Right ventricle myocardium inferior (tissue), 1 donor: ENCODE measurements around the gene COX6B2. TPM values are rescaled to one million over a fixed set of nuclear protein-coding genes. Genes with fewer than 3 reads are reported as not detected.

Experiments
- ATAC-seq: fragments of 200-7000 bp; cut with Tn5 transposase; one replicate; pipeline ENCODE4 v1.9.1; 2020; ENCODE audit warnings: mild to moderate bottlenecking, moderate library complexity
- DNase-seq: peaks from one replicate; pipeline ENCODE4 v3.0.0; 2021; ENCODE audit errors: missing footprints
- intact Hi-C: fragments of 100-400 bp; cut with DNase I; formaldehyde crosslinking; loops from one replicate; pipeline ENCODE4 v1.11.0; 2022
- total RNA-seq: library from RNA; stranded (reverse); fragmentation: NEBNext Ultra II Directional; extraction: Animal tissue kit (Norgen Biotek cat#: 25700); gene quantifications from one replicate; pipeline ENCODE4 v1.2.1, GENCODE V29; 2021
- donor health status: DM: no; HTN: yes; CAD: no; lungs with severe emphysema.

Gene COX6B2
- total RNA-seq, 1 donor from 2014 or later = not detected

DNA sequence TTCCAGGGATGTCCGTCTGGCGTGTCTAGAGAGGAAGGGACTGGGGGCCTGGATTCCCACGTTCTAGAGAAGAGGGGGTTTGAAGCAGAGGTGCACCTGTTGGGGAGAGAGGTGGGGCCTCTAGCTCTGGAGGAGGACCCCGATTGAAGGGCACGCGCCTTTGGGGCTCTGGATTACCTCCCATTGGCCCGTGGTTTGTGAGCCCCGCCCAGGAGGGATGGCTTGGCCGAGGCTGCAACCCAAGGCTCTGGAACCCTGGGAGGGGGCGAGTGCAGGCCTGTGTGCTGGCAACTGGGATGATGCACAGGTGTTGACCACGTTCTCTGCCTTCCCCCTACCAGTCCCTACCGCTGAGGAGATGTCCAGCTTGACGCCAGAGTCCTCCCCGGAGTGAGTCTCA lies 49.5 kb downstream of the COX6B2 start:
- intact Hi-C loops = loop anchor here (5.0 to 10.0 kb wide), 2 partner anchors 37 to 110 kb away; no protein-coding TSS in a partner anchor
- peak; percentile 21 for DNase-seq
- ATAC-seq = no peak

- intact Hi-C loops = loop anchor here (5.0 to 10.0 kb wide), 2 partner anchors 38 to 110 kb away; no protein-coding TSS in a partner anchor
- ATAC-seq (no peak), DNase-seq (peak; percentile 72)
These were observed 50.1 kb downstream of the COX6B2 start for GRCh38 chr19:55304279-55304978.

DNA sequence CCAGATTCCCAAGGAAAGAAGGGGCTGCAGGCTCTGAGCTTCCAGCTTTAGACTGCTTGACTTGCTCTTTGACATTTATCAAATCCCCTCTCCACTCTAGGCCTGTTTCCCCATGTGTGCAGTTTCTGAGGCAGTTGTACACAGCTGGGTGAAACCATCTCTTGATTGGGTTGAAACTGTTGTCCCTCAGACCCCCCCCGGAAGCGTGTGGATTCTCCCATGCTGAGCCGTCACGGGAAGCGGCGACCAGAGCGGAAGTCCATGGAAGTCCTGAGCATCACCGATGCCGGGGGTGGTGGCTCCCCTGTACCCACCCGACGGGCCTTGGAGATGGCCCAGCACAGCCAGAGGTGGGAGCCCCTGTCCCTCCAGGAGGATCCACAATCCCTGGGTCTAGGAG lies 51.0 kb downstream of the COX6B2 start:
- DNase-seq (peak; percentile 34), ATAC-seq (no peak)
- intact Hi-C loops = loop anchor here (5.0 to 10.0 kb wide), 2 partner anchors 39 to 111 kb away; no protein-coding TSS in a partner anchor

- ATAC-seq (no peak), DNase-seq (peak; percentile 34)
- intact Hi-C loops = loop anchor here (5.0 to 10.0 kb wide), 2 partner anchors 40 to 112 kb away; no protein-coding TSS in a partner anchor
These were observed 52.2 kb downstream of the COX6B2 start for GRCh38 chr19:55302318-55302703.

- DNase-seq (peak; percentile 95), ATAC-seq (peak; percentile 89)
- intact Hi-C loops = loop anchor here (2.0 to 10.0 kb wide), 3 partner anchors 41 to 113 kb away; partner anchors contain the start of genes RPL28 and TMEM238
These were observed 52.8 kb downstream of the COX6B2 start for GRCh38 chr19:55301459-55302317.

- ATAC-seq = no peak
These were observed 53.5 kb downstream of the COX6B2 start for GRCh38 chr19:55300886-55301458.

DNA sequence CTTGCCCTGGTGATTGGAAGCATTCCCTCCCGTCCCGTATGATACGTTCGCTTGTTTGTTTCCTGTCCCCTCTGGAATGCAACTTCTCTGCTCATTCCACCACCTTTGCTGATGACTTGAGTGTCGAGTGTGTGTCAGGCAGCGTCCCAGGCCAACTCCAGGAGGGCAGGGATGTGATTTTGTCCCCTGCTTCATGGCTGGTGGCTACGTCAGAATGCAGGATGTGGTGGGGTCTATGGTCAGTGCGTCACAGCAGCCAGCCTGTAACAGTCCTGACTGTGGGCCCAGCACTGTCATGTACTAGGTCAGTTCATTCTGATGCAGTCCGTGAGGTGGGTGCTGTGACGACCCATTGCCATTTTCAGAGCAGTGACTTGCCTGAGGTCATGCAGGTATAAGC lies 54.5 kb downstream of the COX6B2 start:
- ATAC-seq (no peak), DNase-seq (peak; percentile 33)
- intact Hi-C loops = loop anchor here (2.0 to 10.0 kb wide), 3 partner anchors 42 to 115 kb away; partner anchors contain the start of genes RPL28 and TMEM238

More at GRCh38 chr19:55300886-55301458, 53.5 kb downstream of the COX6B2 start:
- peak; percentile 4 for DNase-seq
- intact Hi-C loops = loop anchor here (2.0 to 10.0 kb wide), 3 partner anchors 41 to 114 kb away; partner anchors contain the start of genes RPL28 and TMEM238

Other genes with a start within 250 kb of the COX6B2 start
- 140 TPM for gene PPP1R12C, start 237.1 kb downstream of the COX6B2 start, total RNA-seq
- gene TNNT1, start 205.5 kb downstream of the COX6B2 start, total RNA-seq = 66.0 TPM
- gene TNNI3, start 197.0 kb downstream of the COX6B2 start, total RNA-seq = 4,708 TPM
- 0.73 TPM for gene DNAAF3, start 188.1 kb downstream of the COX6B2 start, total RNA-seq
- not detected for gene SYT5, start 174.4 kb downstream of the COX6B2 start, total RNA-seq
- gene PTPRH, start 145.2 kb downstream of the COX6B2 start, total RNA-seq = 0.87 TPM
- gene TMEM86B, start 126.0 kb downstream of the COX6B2 start, total RNA-seq = 1.6 TPM
- gene PPP6R1, start 95.7 kb downstream of the COX6B2 start, total RNA-seq = 39.5 TPM
- 30.2 TPM for gene HSPBP1, start 74.6 kb downstream of the COX6B2 start, total RNA-seq
- gene BRSK1, start 70.7 kb downstream of the COX6B2 start, total RNA-seq = 2.4 TPM
- gene TMEM150B, start 29.4 kb downstream of the COX6B2 start, total RNA-seq = 1.2 TPM
- gene KMT5C, start 14.8 kb downstream of the COX6B2 start, total RNA-seq = 6.2 TPM
- not detected for gene GARIN5B, start 8.5 kb upstream of the COX6B2 start, total RNA-seq
- gene IL11, start 15.7 kb upstream of the COX6B2 start, total RNA-seq = not detected
- not detected for gene TMEM190, start 22.1 kb upstream of the COX6B2 start, total RNA-seq
- gene TMEM238, start 29.6 kb upstream of the COX6B2 start, total RNA-seq = 0.24 TPM
- gene RPL28, start 31.2 kb upstream of the COX6B2 start, total RNA-seq = 664 TPM
- 31.2 TPM for gene UBE2S, start 53.1 kb upstream of the COX6B2 start, total RNA-seq
- gene SHISA7, start 88.6 kb upstream of the COX6B2 start, total RNA-seq = not detected
- 55.2 TPM for gene ISOC2, start 106.9 kb upstream of the COX6B2 start, total RNA-seq
- not detected for gene C19orf85, start 110.0 kb upstream of the COX6B2 start, total RNA-seq
- 5.7 TPM for gene ZNF628, start 121.9 kb upstream of the COX6B2 start, total RNA-seq
- 5.6 TPM for gene NAT14, start 130.5 kb upstream of the COX6B2 start, total RNA-seq
- gene SSC5D, start 133.7 kb upstream of the COX6B2 start, total RNA-seq = 3.4 TPM
- gene SBK2, start 182.4 kb upstream of the COX6B2 start, total RNA-seq = 12.7 TPM
- 17.6 TPM for gene SBK3, start 190.8 kb upstream of the COX6B2 start, total RNA-seq
- 13.1 TPM for gene ZNF579, start 226.1 kb upstream of the COX6B2 start, total RNA-seq
- 14.8 TPM for gene FIZ1, start 244.8 kb upstream of the COX6B2 start, total RNA-seq
- gene ZNF524, start 245.6 kb upstream of the COX6B2 start, total RNA-seq = 16.9 TPM